H1 (cell line): Measurements from ENCODE around the gene SEC62. TPM values are rescaled to one million over a fixed set of nuclear protein-coding genes. Genes with fewer than 3 reads are reported as not detected.

Source experiments
- CTCF ChIA-PET: fragments of 300-600 bp; sonication (Branson Sonifier 250); formaldehyde crosslinking; loops from one replicate; lab custom pipeline; 2021; ENCODE audit not compliant: partially characterized antibody; lab: Charles Lee
- POLR2A ChIA-PET: fragments of 300-600 bp; sonication (Branson Sonifier 250); formaldehyde crosslinking; loops from one replicate; lab custom pipeline; 2021; ENCODE audit warnings: inconsistent platforms; ENCODE audit not compliant: partially characterized antibody; lab: Charles Lee
- DNase-seq, 2 experiments: peaks; one replicate each; pipeline versions ENCODE4 v3.0.0 to v3.0.0-alpha.2; 2010 to 2022; ENCODE audit warnings: low spot score in 2 of 2, low read depth in 1 of 2, mixed read lengths in 1 of 2
- FAIRE-seq: peaks from 2 replicates; lab custom pipeline; 2011; peaks lifted over from hg19 to GRCh38; lab: Jason Lieb, UNC
- H2AFZ ChIP-seq: 2 replicates; pipeline ENCODE4 v1.8.1; 2012; ENCODE audit warnings: low read length, inconsistent platforms
- H2AK5ac ChIP-seq: 2 replicates; pipeline ENCODE4 v1.6.1; 2013; ENCODE audit warnings: low read depth, low read length
- H2BK120ac ChIP-seq: replicated peaks from 2 replicates; pipeline ENCODE3; 2013; ENCODE audit warnings: low read depth, low read length, inconsistent platforms
- H2BK12ac ChIP-seq: 2 replicates; pipeline ENCODE4 v1.6.1; 2013; ENCODE audit warnings: low read depth, low read length
- H2BK15ac ChIP-seq: 2 replicates; pipeline ENCODE4 v1.6.1; 2013; ENCODE audit warnings: low read length
- H2BK20ac ChIP-seq: 2 replicates; pipeline ENCODE4 v1.6.1; 2013; ENCODE audit warnings: low read length
- H2BK5ac ChIP-seq: 2 replicates; pipeline ENCODE4 v1.6.1; 2013; ENCODE audit warnings: low read depth, low read length
- H3K14ac ChIP-seq: 2 replicates; pipeline ENCODE4 v1.6.1; 2013; ENCODE audit warnings: inconsistent platforms; ENCODE audit not compliant: insufficient read length
- H3K18ac ChIP-seq: 2 replicates; pipeline ENCODE4 v1.6.1; 2013; ENCODE audit warnings: low read length; ENCODE audit errors: extremely low read depth
- H3K23ac ChIP-seq: 2 replicates; pipeline ENCODE4 v1.6.1; 2013; ENCODE audit warnings: inconsistent platforms; ENCODE audit not compliant: insufficient read length
- H3K23me2 ChIP-seq: 2 replicates; pipeline ENCODE4 v1.6.1; 2013; ENCODE audit warnings: low read depth, low read length
- H3K27ac ChIP-seq: 2 replicates; pipeline ENCODE4 v1.6.1; 2011; ENCODE audit warnings: low read depth, low read length, inconsistent platforms
- H3K27me3 ChIP-seq, 4 experiments: replicated peaks in 1 of 4; 1 replicate in 1 of 4; 2 replicates in 3 of 4; pipeline versions ENCODE4 v1.6.1 to v1.8.1; 2011 to 2013; ENCODE audit warnings: low read length in 3 of 4, mild to moderate bottlenecking in 3 of 4, inconsistent platforms in 2 of 4, mixed read lengths in 2 of 4, moderate library complexity in 1 of 4; ENCODE audit not compliant: control insufficient read depth in 3 of 4, insufficient read depth in 3 of 4; ENCODE audit errors: extremely low read depth in 1 of 4
- H3K36me3 ChIP-seq, 4 experiments: 2 replicates each; pipeline versions ENCODE4 v1.6.1 to v1.8.1; 2011 to 2013; ENCODE audit warnings: mild to moderate bottlenecking in 4 of 4, low read length in 3 of 4, moderate library complexity in 2 of 4, control low read depth in 1 of 4, inconsistent platforms in 1 of 4; ENCODE audit not compliant: insufficient read depth in 4 of 4, control insufficient read depth in 2 of 4
- H3K4ac ChIP-seq: replicated peaks from 2 replicates; pipeline ENCODE3; 2013; ENCODE audit warnings: low read length, low read depth, mixed read lengths, inconsistent platforms; ENCODE audit not compliant: insufficient read length
- H3K4me1 ChIP-seq, 4 experiments: replicated peaks in 1 of 4; 1 replicate in 1 of 4; 2 replicates in 3 of 4; pipeline versions ENCODE4 v1.6.1 to v1.8.1; 2011 to 2013; ENCODE audit warnings: low read length in 3 of 4, inconsistent platforms in 2 of 4, mixed read lengths in 1 of 4; ENCODE audit not compliant: insufficient read depth in 4 of 4, control insufficient read depth in 3 of 4
- H3K4me2 ChIP-seq, 2 experiments: 2 replicates each; pipeline versions ENCODE4 v1.6.1 to v1.8.1; 2011 to 2013; ENCODE audit warnings: low read depth in 2 of 2, low read length in 2 of 2, control low read depth in 1 of 2, inconsistent platforms in 1 of 2, mild to moderate bottlenecking in 1 of 2; ENCODE audit not compliant: insufficient read depth in 1 of 2
- H3K4me3 ChIP-seq, 4 experiments: fragments of 200-600, 300-600 bp in 1 of 4; sonication (generic), shearing (Covaris generic), sonication (Bioruptor Twin) in 1 of 4; 2 replicates each; pipeline versions ENCODE4 v1.5.1 to v1.8.1; 2011 to 2016; ENCODE audit warnings: low read length in 4 of 4, low read depth in 3 of 4, control low read depth in 2 of 4, inconsistent platforms in 2 of 4, mild to moderate bottlenecking in 2 of 4, mixed read lengths in 1 of 4, moderate library complexity in 1 of 4; ENCODE audit not compliant: insufficient read depth in 2 of 4; ENCODE audit errors: extremely low read depth in 1 of 4
- H3K56ac ChIP-seq: replicated peaks from 2 replicates; pipeline ENCODE3; 2013; ENCODE audit warnings: low read depth, mild to moderate bottlenecking, mixed read lengths, low read length, inconsistent platforms; ENCODE audit not compliant: insufficient read length
- H3K79me1 ChIP-seq: 2 replicates; pipeline ENCODE4 v1.6.1; 2013; ENCODE audit warnings: low read depth, low read length, control low read depth
- H3K79me2 ChIP-seq, 2 experiments: 2 replicates each; pipeline versions ENCODE4 v1.6.1 to v1.8.1; 2012 to 2013; ENCODE audit warnings: low read length in 2 of 2, mild to moderate bottlenecking in 2 of 2, inconsistent platforms in 1 of 2; ENCODE audit not compliant: insufficient read depth in 2 of 2, control insufficient read depth in 1 of 2
- H3K9ac ChIP-seq, 4 experiments: replicated peaks in 1 of 4; 1 replicate in 1 of 4; 2 replicates in 3 of 4; pipeline versions ENCODE4 v1.6.1 to v1.8.1; 2011 to 2013; ENCODE audit warnings: low read depth in 3 of 4, low read length in 3 of 4, control low read depth in 2 of 4, mild to moderate bottlenecking in 2 of 4, moderate library complexity in 2 of 4, inconsistent platforms in 1 of 4; ENCODE audit errors: extremely low read depth in 1 of 4
- H3K9me3 ChIP-seq, 2 experiments: 2 replicates each; pipeline versions ENCODE4 v1.6.1 to v1.8.1; 2012 to 2013; ENCODE audit warnings: mild to moderate bottlenecking in 2 of 2, moderate library complexity in 2 of 2, control low read depth in 1 of 2, inconsistent platforms in 1 of 2, low read depth in 1 of 2, low read length in 1 of 2, mixed read lengths in 1 of 2; ENCODE audit not compliant: insufficient read depth in 2 of 2
- H4K20me1 ChIP-seq, 2 experiments: replicated peaks in 1 of 2; 2 replicates each; pipeline versions ENCODE3 to v1.8.1; 2011 to 2013; ENCODE audit warnings: inconsistent platforms in 2 of 2, low read length in 2 of 2, mild to moderate bottlenecking in 1 of 2; ENCODE audit not compliant: insufficient read depth in 2 of 2, control insufficient read depth in 1 of 2
- H4K5ac ChIP-seq: 2 replicates; pipeline ENCODE4 v1.6.1; 2013; ENCODE audit warnings: low read length, low read depth, mixed read lengths, inconsistent platforms; ENCODE audit not compliant: insufficient read length
- H4K8ac ChIP-seq: 2 replicates; pipeline ENCODE4 v1.8.0; 2013; ENCODE audit warnings: mild to moderate bottlenecking, moderate library complexity, low read length, inconsistent platforms; ENCODE audit not compliant: insufficient read depth; ENCODE audit errors: extremely low read depth
- H4K91ac ChIP-seq: replicated peaks from 2 replicates; pipeline ENCODE3; 2013; ENCODE audit warnings: low read length, mixed read lengths, inconsistent platforms; ENCODE audit not compliant: insufficient read length
- CTCF ChIP-seq, 3 experiments: IDR thresholded peaks; 1 replicate in 2 of 3; 2 replicates in 1 of 3; pipeline versions ENCODE4 v1.5.1 to v1.6.1; 2011; ENCODE audit warnings: low read length in 3 of 3, mild to moderate bottlenecking in 3 of 3, inconsistent platforms in 2 of 3, low read depth in 1 of 3, moderate library complexity in 1 of 3; ENCODE audit not compliant: insufficient read depth in 1 of 3; ENCODE audit errors: control extremely low read depth in 1 of 3
- EP300 ChIP-seq, 2 experiments: IDR thresholded peaks; 1 replicate in 1 of 2; 2 replicates in 1 of 2; pipeline ENCODE4 v1.6.1; 2011 to 2012; ENCODE audit warnings: low read depth in 2 of 2, low read length in 2 of 2, mild to moderate bottlenecking in 2 of 2, borderline replicate concordance in 1 of 2, inconsistent platforms in 1 of 2, moderate library complexity in 1 of 2
- GTF2F1 ChIP-seq: IDR thresholded peaks from 2 replicates; pipeline ENCODE4 v1.6.1; 2012; ENCODE audit warnings: low read depth, low read length, improper control_type of control experiment, borderline replicate concordance
- KDM5A ChIP-seq: fragments of 200-600 bp; IDR thresholded peaks from 2 replicates; pipeline ENCODE4 v1.7.1; 2012; ENCODE audit warnings: mild to moderate bottlenecking, low read length, inconsistent platforms, mixed read lengths
- NANOG ChIP-seq: IDR thresholded peaks from 2 replicates; pipeline ENCODE4 v1.6.1; 2011; ENCODE audit warnings: low read length, low read depth, mild to moderate bottlenecking, inconsistent platforms; ENCODE audit not compliant: insufficient read depth, poor library complexity, severe bottlenecking
- POU5F1 ChIP-seq: IDR thresholded peaks from 2 replicates; pipeline ENCODE4 v1.6.1; 2011; ENCODE audit warnings: low read depth, mild to moderate bottlenecking, low read length, moderate library complexity
- RAD21 ChIP-seq, 2 experiments: IDR thresholded peaks in 1 of 2; conservative IDR thresholded peaks in 1 of 2; 2 replicates each; pipeline ENCODE4 v1.6.1; 2011; ENCODE audit warnings: low read depth in 2 of 2, low read length in 2 of 2, improper control_type of control experiment in 1 of 2, inconsistent platforms in 1 of 2, mild to moderate bottlenecking in 1 of 2, moderate library complexity in 1 of 2
- RBBP5 ChIP-seq: IDR thresholded peaks from 2 replicates; pipeline ENCODE4 v1.7.1; 2012; ENCODE audit warnings: low read depth, mild to moderate bottlenecking, inconsistent platforms, low read length, moderate library complexity, borderline replicate concordance
- SRF ChIP-seq: IDR thresholded peaks from 2 replicates; pipeline ENCODE4 v1.6.1; 2011; ENCODE audit warnings: mild to moderate bottlenecking, low read depth, low read length, moderate library complexity
- WGBS, 2 experiments: shearing (Covaris generic) in 1 of 2; methylation state at CpG; one replicate each; pipeline versions ENCODE4 v1.1.6 to v1.1.7; 2013 to 2015; ENCODE audit warnings: low lambda C conversion rate in 2 of 2, mixed read lengths in 2 of 2, inconsistent platforms in 1 of 2, low coverage in 1 of 2, missing lambda C conversion rate in 1 of 2; ENCODE audit not compliant: insufficient replicate concordance in 2 of 2, insufficient coverage in 1 of 2, insufficient read length in 1 of 2; ENCODE audit errors: extremely low coverage in 1 of 2, missing lambda C conversion rate in 1 of 2; 5-methylcytosine and 5-hydroxymethylcytosine counted together
- polyA plus RNA-seq, 7 experiments: library from polyadenylated mRNA; depleted of rRNA in 3 of 7; stranded (reverse) in 5 of 7; unstranded in 2 of 7; fragments of >200 nt in 5 of 7; fragments of 200-250 nt in 2 of 7; gene quantifications; 1 replicate in 5 of 7; 2 replicates in 1 of 7; 4 replicates in 1 of 7; pipeline versions ENCODE4 v1.2.1 to v1.2.3, GENCODE V29; 2011 to 2013; ENCODE audit warnings: missing spikeins in 2 of 7, mixed read lengths in 2 of 7
- total RNA-seq: library from RNA; stranded (reverse); fragmentation: NEBNext Ultra II Directional; extraction: Animal tissue kit (Norgen Biotek cat#: 25700); gene quantifications from 2 replicates; pipeline ENCODE4 v1.2.1, GENCODE V29; 2021

SEC62 gene
- total and polyA plus RNA-seq, 2 of the 8 experiments (the other 6 are each of a cell fraction or from before 2014, with no cell fraction given) = 67.8 to 113 TPM

GRCh38 chr3:170016057-170016456 is 49.5 kb downstream of the SEC62 start:
- H4K5ac ChIP-seq = no peak overlapping the region
- no peak overlapping the region for H2BK20ac ChIP-seq
- ChIA-PET CTCF (no interaction called here), POLR2A (no interaction called here)
- H2BK120ac ChIP-seq = no peak overlapping the region
- H2AK5ac ChIP-seq = no peak overlapping the region
- H3K4ac ChIP-seq = no peak overlapping the region
- no peak overlapping the region for H4K91ac ChIP-seq
- no peak overlapping the region for H3K9ac ChIP-seq
- FAIRE-seq = no peak
- H4K20me1 ChIP-seq = no peaks in the 10 kb centered on the region
- TF ChIP-seq POU5F1 = no peak
- TF ChIP-seq EP300 (IDR thresholded peaks at IDR 0.05; ENCODE audit: borderline replicate concordance in 1 of 2, low read depth in 2 of 2, low read length in 2 of 2) = no peak
- no peak for TF ChIP-seq KDM5A
- TF ChIP-seq RBBP5 = no peak
- TF ChIP-seq SRF = no peak
- no peak for TF ChIP-seq RAD21 (IDR thresholded peaks at IDR 0.05 in 1 of 2, conservative IDR thresholded peaks at IDR 0.05 in 1 of 2; ENCODE audit: low read depth in 2 of 2, low read length in 2 of 2)
- no peak for TF ChIP-seq GTF2F1
- TF ChIP-seq CTCF (IDR thresholded peaks at IDR 0.05; ENCODE audit: control extremely low read depth in 1 of 3, insufficient read depth in 1 of 3, low read depth in 1 of 3, low read length in 3 of 3) = no peak
- no peak for TF ChIP-seq NANOG
- no peaks in the 10 kb centered on the region for H3K9me3 ChIP-seq
- no peak overlapping the region for H2BK12ac ChIP-seq
- H3K79me1 ChIP-seq = no peaks in the 10 kb centered on the region
- no peak overlapping the region for H3K14ac ChIP-seq
- H3K79me2 ChIP-seq = no peaks in the 10 kb centered on the region
- H2BK15ac ChIP-seq = no peak overlapping the region
- no peak for DNase-seq
- H3K27ac ChIP-seq = no peak overlapping the region
- H3K4me1 ChIP-seq = no peaks in the 10 kb centered on the region
- H2AFZ ChIP-seq = no peak overlapping the region
- H3K23ac ChIP-seq = no peak overlapping the region
- no peak overlapping the region for H3K4me2 ChIP-seq
- no peak overlapping the region for H2BK5ac ChIP-seq
- no peak overlapping the region for H3K56ac ChIP-seq
- H3K23me2 ChIP-seq = no peaks in the 10 kb centered on the region
- H3K18ac ChIP-seq = no peak overlapping the region
- no peak overlapping the region for H3K4me3 ChIP-seq
- H3K36me3 ChIP-seq = no peaks in the 10 kb centered on the region
- 90% methylated on average over 3 of the region's 3 CpGs; no CpG with 5 or more reads in 1 of the 2 experiments for WGBS, 2 experiments
- no peaks in the 10 kb centered on the region for H3K27me3 ChIP-seq
- H4K8ac ChIP-seq = no peak overlapping the region
